ENCODE results near the gene DNAH14.
"Not testable (repeated sequence)": the region's sequence is repeated elsewhere in the genome, so short reads cannot be mapped to it uniquely, and the experiment has no call there.

The DNAH14 gene

DNA sequence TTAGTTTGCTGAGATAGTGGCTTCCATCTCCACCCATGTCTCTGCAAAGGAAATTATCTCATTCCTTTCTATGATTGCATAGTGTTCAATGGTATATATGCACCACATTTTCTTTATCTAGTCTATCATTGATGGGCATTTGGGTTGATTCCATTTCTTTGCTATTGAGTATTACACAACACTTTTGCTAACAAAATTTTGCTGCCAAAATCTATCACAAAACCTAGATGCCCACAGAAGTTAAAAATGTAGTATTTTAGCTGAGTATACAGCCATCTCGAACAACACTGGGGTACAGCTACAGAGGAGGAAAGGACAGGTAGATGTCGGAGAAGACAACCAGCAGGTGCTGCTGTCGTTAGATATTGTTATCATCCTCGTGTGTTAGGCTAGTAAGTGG, 430.6 kb downstream of the DNAH14 start:
- no peak for DNase-seq

DNA sequence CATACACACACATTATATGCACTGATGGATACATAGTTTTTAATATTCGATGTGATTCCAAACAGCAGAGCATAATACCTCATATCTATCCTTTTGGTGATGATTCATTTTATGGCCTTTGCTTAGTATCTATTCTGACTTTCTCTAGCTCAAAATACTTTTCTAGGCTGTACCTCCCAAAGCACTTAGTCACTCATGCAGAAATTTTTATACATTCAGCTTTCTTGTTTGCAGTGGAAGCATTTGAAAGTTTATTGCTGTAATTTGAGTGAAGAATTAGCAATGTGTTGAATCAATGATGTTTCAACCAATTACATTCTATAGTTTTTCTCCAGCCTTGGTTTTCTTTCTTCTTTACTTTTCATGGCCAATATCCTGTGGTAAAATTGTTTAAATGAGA, 431.7 kb downstream of the DNAH14 start:
- no peak for DNase-seq

GRCh38 chr1:225362805-225363204, 433.3 kb downstream of the DNAH14 start:
- no peak for DNase-seq

DNA sequence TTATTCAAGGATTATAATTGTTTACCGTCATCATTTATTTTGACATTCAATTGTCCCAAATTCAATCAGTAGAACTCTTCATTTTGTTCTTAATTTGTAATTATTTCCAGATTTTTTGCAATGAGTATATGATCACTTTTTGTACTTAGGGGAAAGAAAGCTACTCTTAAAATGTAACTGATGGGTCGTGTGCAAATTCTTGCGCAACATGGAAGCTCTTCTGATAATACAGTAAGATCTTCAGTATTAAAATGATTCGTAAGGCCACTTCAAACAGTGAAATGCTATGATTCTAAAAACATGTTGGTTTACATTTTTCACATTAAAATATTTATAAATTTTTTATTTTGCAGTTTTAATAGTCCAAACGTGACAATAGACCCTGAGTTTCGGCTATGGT, 435.0 kb downstream of the DNAH14 start:
- DNase-seq = no peak

DNA sequence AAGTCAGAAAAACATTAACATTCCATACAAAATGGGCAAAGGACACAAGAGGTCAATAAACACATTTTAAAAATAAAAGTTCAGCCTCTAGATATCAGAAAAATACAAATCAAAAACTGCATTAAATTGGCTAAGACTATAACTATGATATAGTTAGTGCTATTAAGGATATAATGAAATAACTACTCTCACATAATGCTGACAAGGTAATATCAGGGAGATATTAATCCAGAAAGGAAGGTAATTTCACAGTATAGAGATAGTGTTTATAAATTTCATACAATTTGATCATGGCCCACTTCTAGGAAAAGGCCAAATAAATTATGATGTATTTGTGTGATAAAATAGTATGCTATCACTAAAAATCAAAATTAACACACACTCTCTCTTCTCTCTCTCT, 436.5 kb downstream of the DNAH14 start:
- DNase-seq = no peak

GRCh38 chr1:225366552-225366951, 437.1 kb downstream of the DNAH14 start:
- DNase-seq = no peak

DNA sequence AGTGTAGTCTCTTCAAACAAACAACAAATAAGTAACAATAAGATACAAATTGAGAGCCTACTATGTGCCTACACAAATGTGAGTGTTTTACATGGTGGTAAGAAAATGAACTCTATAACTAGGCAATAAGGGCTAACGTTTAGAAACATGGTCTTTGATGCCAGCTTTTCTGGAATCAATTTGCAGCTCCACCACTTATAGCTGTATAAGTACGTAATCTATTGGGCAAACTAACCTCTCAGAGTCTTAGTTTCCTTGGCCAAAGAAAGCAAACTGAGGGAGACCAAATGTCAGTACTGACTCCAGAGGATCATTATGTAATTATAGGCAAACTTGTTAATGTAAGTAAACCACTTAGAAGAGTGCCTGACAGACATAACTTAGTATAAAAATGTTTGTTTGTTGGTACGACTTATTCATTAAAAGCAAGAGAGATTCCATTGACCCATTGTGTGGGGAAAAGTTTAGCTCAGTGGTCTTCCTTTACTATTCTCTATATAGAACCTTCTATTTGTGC, 438.6 kb downstream of the DNAH14 start:
- DNase-seq = no peak

DNA sequence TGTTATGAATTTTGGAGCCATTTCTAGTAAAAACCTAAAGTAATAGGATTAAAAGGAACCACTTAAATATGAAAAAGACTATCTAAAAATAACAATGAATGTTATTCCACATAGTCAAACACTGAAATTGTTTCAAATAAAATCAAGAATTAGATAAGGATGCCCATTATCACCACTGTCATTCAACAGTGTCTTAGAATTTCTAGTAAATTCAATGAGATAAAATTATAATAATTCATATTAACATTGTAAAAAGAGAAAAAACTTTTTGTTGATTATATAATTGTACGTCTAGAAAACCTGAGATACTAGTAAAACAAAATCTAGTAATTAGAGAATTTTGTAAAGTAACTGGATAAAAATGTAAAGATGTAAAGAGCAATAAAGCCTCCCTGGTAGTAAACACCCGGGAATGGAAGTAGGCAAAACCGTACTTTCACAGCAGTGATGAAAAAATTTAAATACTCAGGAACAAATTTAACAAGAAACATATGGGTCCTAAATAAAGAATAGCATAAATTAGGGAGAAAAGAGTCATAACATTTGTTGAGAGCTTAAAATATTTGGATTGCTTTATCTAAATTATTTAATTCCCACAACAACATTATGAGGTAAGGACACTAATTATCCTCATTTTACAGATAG, 442.0 kb downstream of the DNAH14 start:
- DNase-seq = no peak

- DNase-seq = no peak
Observed at GRCh38 chr1:225373155-225373554, 443.7 kb downstream of the DNAH14 start.

GRCh38 chr1:225374996-225375395, 445.5 kb downstream of the DNAH14 start:
- no peak for DNase-seq

DNA sequence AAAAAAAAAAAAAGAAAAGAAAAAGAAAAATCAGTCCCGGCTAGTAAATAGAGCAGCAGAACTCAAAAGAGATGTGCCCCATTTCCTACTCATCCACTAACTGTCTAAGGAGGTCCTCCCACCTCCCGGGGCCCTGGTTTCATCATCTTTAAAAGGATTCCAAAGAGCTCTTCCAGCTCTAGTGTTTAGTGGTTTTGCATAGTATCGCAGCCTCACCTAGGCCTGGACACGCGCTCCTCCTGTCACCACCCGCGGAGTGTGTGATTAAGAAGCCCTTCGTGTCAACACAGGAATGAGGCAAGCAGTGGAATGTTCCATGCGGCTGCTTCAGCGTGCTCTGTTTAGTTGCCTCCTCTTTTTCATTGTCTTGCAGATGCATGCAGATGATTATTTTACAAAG, 449.4 kb downstream of the DNAH14 start:
- DNase-seq = no peak

DNA sequence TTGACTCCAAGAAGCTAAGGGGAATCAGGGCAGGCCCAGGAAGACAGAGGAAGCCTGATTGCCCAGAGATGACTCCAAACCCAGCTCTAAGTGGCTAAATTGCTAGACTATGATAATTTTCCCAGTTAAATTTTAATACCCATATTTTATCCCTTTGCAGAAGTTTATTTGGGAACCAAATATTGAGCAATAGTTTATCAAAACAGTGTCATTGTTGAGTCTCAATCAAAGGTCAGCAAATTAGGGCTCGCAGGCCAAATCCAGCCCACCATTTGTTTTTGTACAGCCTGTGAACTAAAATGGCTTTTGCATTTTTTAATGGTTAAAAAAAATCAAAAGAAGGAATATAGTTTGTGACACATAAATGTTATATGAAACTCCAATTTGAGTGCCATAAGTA, 451.2 kb downstream of the DNAH14 start:
- DNase-seq = no peak

DNA sequence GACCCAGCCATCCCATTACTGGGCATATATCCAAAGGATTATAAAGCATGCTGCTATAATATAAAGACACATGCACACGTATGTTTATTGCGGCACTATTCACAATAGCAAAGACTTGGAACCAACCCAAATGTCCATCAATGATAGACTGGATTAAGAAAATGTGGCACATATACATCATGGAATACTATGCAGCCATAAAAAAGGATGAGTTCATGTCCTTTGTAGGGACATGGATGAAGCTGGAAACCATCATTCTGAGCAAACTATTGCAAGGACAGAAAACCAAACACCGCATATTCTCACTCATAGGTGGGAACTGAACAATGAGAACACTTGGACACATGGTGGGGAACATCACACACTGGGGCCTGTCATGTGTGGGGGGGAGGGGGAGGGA, 457.4 kb downstream of the DNAH14 start:
- not testable (repeated sequence) for DNase-seq

- DNase-seq = no peak
Observed at GRCh38 chr1:225388372-225388771, 458.9 kb downstream of the DNAH14 start.

DNA sequence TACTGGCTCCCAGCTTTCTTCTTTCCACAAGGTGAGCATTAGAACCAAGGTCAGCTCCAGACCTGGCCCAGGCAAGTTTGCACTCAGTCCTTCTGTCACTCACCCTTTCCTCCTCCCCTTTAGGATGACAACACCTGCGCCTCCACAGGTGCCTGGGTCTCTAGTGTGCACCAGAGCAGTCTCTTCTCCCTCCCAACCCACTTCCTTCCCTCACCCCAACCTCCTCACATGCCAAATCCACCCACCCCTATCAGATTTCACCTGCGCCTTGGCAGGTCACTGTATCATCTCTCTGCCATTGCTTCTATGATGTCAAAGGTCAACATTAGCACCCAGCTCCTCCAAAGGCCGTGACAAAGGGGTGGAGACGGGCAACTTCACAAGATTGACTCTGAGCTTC, 460.4 kb downstream of the DNAH14 start:
- DNase-seq = no peak

DNA sequence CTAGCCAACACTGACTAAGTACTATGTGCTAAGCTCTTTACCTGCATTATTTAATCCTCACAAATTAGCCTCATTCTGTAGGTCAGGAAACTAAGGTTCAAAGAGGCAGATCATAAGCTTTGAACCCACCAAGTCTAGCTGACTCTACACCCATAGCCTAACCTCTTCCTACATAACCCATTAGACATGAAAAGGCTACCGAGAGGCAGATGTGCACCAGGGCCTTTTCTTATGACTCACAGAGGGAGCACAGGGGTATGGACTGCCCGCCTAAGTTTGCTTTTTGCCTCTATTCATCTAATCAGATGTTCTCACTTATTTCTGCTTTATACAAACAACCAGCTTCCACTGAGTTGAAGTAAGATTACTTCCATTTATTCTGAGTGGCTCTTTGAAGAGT, 466.9 kb downstream of the DNAH14 start:
- DNase-seq = no peak

DNA sequence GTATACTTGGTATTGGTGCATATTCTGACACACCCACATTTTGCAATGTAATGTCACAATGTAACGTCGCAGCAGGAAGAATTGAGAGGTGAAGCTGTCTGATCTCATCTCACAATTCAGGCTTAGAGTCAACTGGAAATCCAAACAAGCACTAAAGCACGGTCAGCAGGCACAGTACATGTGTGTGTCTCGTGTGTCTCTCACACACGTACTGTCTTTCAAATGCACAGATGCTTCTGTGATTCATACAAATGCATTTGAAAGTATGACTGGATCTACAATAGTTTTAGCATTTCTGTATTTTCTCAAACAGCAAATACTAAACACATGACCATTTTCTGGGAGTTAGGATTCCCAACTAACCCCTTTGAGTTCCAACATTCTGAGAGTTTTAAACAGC, 471.5 kb downstream of the DNAH14 start:
- no peak for DNase-seq

- no peak for DNase-seq
Observed at GRCh38 chr1:225406976-225407725, 477.7 kb downstream of the DNAH14 start.

DNA sequence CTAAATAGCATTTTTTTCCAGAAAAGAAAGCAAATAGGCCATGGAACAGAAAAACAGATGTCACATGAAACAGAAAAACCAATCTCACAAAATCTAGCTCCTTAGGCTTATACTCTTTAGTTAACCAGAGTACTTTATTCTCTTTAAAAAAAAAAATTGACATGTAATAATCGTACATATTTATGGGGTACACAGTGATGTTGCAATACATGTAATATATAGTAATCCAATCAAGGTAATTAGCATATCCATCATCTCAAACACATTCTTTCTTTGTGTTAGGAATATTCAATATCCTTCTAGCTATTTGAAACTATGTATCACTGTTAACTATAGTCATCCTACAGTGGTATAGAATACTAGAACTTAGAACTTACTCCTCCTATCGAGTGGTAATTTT, 478.3 kb downstream of the DNAH14 start:
- no peak for DNase-seq

GRCh38 chr1:225408249-225408648, 478.8 kb downstream of the DNAH14 start:
- no peak for DNase-seq

DNA sequence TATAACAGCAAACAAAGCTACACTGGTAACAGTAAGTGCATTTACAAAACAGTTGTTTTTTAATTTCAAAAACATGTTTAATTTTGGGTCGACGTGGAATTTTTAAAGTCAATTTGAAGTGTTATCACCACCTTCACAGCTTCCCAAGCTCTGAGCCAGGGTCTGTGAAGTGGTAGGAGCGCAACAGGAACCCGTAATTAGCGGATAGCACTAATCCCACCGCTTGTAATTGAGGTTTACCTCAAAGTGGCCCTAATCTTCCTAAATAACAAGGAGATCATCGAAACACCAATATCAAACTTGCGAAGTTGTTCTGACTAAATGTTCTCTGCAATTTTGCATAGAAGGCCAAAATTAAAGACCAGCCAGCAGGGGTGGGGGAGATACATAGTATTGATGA, 479.6 kb downstream of the DNAH14 start:
- DNase-seq = no peak

GRCh38 chr1:225410036-225410435, 480.6 kb downstream of the DNAH14 start:
- no peak for DNase-seq

- no peak for DNase-seq
Observed at GRCh38 chr1:225412321-225412720, 482.8 kb downstream of the DNAH14 start.

GRCh38 chr1:225412803-225413351, 483.4 kb downstream of the DNAH14 start:
- no peak for DNase-seq

All from stimulated activated CD4-positive, alpha-beta T cell treated with anti-CD3 and anti-CD28 coated beads, Interleukin-4, amount 100 ng/mL, for 24 hours (primary cell).